Measurements from ENCODE around the gene FAM90A1. TPM values are rescaled to one million over a fixed set of nuclear protein-coding genes. Genes with fewer than 3 reads are reported as not detected.
"Not testable (repeated sequence)": the region's sequence is repeated elsewhere in the genome, so short reads cannot be mapped to it uniquely, and the experiment has no call there.

The FAM90A1 gene
- total RNA-seq, 1 experiment from 2014 or later: not detected

GRCh38 chr12:8233935-8234495, 6.6 kb upstream of the FAM90A1 start:
- not testable (repeated sequence) for ATAC-seq

GRCh38 chr12:8233300-8233855, 6.0 kb upstream of the FAM90A1 start:
- H3K9me2 ChIP-seq (replicated peaks; ENCODE audit: low read length); H3K4me3 ChIP-seq (ENCODE audit: low read length); H3F3A ChIP-seq (ENCODE audit: low read length, unreplicated experiment); H3K36me3 ChIP-seq (ENCODE audit: low read depth, low read length); H2AFZ ChIP-seq (ENCODE audit: low read length); H3K9me3 ChIP-seq (ENCODE audit: low read length); H3K4me2 ChIP-seq (ENCODE audit: low read length); H4K20me1 ChIP-seq (ENCODE audit: low read length); ATAC-seq; POLR2A ChIA-PET (ENCODE audit: unreplicated experiment); BruUV-seq (replicated peaks); intact Hi-C loops (cut with micrococcal nuclease); DNase-seq; H3K9ac ChIP-seq (ENCODE audit: low read length); H3K27me3 ChIP-seq (ENCODE audit: low read length); H3K27ac ChIP-seq (ENCODE audit: low read length); H3K4me1 ChIP-seq (ENCODE audit: insufficient read depth, low read length); H3K79me2 ChIP-seq (ENCODE audit: low read length); CTCF ChIA-PET: not testable (repeated sequence)

More at GRCh38 chr12:8233935-8234495, 6.6 kb upstream of the FAM90A1 start:
- H3K27ac ChIP-seq (ENCODE audit: low read length); BruUV-seq (replicated peaks); H3K4me1 ChIP-seq (ENCODE audit: insufficient read depth, low read length); CTCF ChIA-PET; DNase-seq; H3K9ac ChIP-seq (ENCODE audit: low read length); intact Hi-C loops (cut with micrococcal nuclease); H3K4me2 ChIP-seq (ENCODE audit: low read length); H2AFZ ChIP-seq (ENCODE audit: low read length); H3K4me3 ChIP-seq (ENCODE audit: low read length); H3F3A ChIP-seq (ENCODE audit: low read length, unreplicated experiment); H3K27me3 ChIP-seq (ENCODE audit: low read length); H3K36me3 ChIP-seq (ENCODE audit: low read depth, low read length); H3K9me3 ChIP-seq (ENCODE audit: low read length); H4K20me1 ChIP-seq (ENCODE audit: low read length); H3K9me2 ChIP-seq (replicated peaks; ENCODE audit: low read length); POLR2A ChIA-PET (ENCODE audit: unreplicated experiment); H3K79me2 ChIP-seq (ENCODE audit: low read length): not testable (repeated sequence)

DNA sequence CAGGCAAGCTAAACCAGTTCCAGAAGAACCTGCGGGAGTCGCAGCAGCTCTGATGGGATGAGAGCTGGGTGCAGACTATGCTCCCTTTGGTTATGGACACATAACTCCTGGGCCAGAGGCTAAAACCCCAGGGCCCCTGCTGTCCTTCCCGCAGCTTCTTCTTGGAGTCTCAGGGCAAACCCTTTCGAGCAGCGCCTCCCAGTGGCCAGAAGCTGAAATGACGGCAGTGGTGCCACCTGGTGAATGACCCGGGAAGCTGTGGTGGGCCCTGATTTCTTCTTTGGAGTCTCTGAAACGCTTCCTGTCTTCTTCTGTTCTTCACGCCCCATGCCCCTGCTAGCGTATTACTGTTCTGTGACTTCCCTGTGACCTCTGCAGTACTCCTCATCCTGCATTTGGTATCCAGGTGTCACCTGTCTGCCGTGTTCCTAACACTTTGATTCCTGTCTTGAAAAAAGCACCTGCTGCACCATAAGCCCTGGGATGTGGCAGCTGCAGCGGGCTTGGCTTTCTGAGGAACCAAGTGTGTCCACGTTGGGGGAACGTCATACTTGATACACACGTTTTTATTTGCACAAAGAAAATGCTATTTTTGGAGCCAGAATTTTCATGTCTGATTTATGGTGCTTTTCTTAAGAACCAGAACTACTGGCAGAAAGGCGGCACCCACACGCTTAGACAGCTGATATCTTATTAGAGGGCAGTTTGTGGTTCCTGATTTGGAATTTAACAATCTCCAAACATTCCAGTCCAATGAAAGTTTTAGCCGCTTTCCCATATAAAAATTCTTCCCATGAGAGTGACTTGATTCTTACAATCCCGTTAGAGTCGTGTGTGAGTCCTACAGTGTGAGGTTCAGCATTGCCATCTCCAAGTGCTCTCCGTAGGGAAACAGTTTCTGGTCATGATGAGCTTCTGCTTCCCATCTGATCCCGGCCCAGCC, 4.5 kb upstream of the FAM90A1 start:
- H3F3A ChIP-seq (ENCODE audit: low read length, unreplicated experiment); H2AFZ ChIP-seq (ENCODE audit: low read length); H3K79me2 ChIP-seq (ENCODE audit: low read length); H3K9ac ChIP-seq (ENCODE audit: low read length); H3K27me3 ChIP-seq (ENCODE audit: low read length); H3K27ac ChIP-seq (ENCODE audit: low read length); H3K9me3 ChIP-seq (ENCODE audit: low read length); H3K4me1 ChIP-seq (ENCODE audit: insufficient read depth, low read length); H3K9me2 ChIP-seq (replicated peaks; ENCODE audit: low read length); H3K36me3 ChIP-seq (ENCODE audit: low read depth, low read length); H3K4me2 ChIP-seq (ENCODE audit: low read length); intact Hi-C loops (cut with micrococcal nuclease); H3K4me3 ChIP-seq (ENCODE audit: low read length); BruUV-seq (replicated peaks); ATAC-seq; H4K20me1 ChIP-seq (ENCODE audit: low read length): not testable (repeated sequence)
- TF ChIP-seq, protein P1, sequence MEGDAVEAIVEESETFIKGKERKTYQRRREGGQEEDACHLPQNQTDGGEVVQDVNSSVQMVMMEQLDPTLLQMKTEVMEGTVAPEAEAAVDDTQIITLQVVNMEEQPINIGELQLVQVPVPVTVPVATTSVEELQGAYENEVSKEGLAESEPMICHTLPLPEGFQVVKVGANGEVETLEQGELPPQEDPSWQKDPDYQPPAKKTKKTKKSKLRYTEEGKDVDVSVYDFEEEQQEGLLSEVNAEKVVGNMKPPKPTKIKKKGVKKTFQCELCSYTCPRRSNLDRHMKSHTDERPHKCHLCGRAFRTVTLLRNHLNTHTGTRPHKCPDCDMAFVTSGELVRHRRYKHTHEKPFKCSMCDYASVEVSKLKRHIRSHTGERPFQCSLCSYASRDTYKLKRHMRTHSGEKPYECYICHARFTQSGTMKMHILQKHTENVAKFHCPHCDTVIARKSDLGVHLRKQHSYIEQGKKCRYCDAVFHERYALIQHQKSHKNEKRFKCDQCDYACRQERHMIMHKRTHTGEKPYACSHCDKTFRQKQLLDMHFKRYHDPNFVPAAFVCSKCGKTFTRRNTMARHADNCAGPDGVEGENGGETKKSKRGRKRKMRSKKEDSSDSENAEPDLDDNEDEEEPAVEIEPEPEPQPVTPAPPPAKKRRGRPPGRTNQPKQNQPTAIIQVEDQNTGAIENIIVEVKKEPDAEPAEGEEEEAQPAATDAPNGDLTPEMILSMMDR (conservative IDR thresholded peaks at IDR 0.05; ENCODE audit: low read depth, low read length): peak; percentile 70
- ChIA-PET CTCF (interaction anchor here (0.6 kb wide), 1 partner anchor 1161 kb away, joined by 4 read pairs; no protein-coding TSS in a partner anchor), POLR2A (ENCODE audit: unreplicated experiment) (interaction anchor here (0.6 kb wide), 1 partner anchor 186 kb away, joined by 3 read pairs; no protein-coding TSS in a partner anchor)
- DNase-seq: peak; percentile 55

DNA sequence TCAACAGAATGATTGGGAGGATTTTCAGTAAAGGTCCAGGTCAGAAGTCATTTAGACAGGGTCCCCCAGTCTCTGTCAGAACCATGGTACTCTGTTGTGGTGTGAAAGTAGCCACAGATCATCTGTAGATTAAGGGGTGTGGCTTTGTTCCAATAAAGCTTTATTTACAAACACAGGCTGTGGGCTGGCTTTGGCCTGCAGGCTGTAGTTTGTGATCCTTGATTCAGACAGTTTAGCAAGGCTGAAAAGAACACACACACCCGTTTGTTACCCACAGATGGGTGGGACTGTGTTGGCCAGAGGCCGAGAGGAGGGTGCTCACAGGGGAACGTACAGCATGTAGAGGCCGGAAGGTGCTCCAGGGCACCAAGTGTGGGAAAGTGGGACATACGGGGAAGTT, 3.6 kb upstream of the FAM90A1 start:
- H4K20me1 ChIP-seq (ENCODE audit: low read length); BruUV-seq (replicated peaks); DNase-seq; H2AFZ ChIP-seq (ENCODE audit: low read length); H3K27me3 ChIP-seq (ENCODE audit: low read length); H3K4me2 ChIP-seq (ENCODE audit: low read length); H3K27ac ChIP-seq (ENCODE audit: low read length); ATAC-seq; H3K36me3 ChIP-seq (ENCODE audit: low read depth, low read length); H3K4me3 ChIP-seq (ENCODE audit: low read length); H3K9me2 ChIP-seq (replicated peaks; ENCODE audit: low read length); H3K9ac ChIP-seq (ENCODE audit: low read length); H3K9me3 ChIP-seq (ENCODE audit: low read length); H3F3A ChIP-seq (ENCODE audit: low read length, unreplicated experiment); H3K4me1 ChIP-seq (ENCODE audit: insufficient read depth, low read length); intact Hi-C loops (cut with micrococcal nuclease); H3K79me2 ChIP-seq (ENCODE audit: low read length): not testable (repeated sequence)
- CTCF ChIA-PET: interaction anchor here (0.6 kb wide), 1 partner anchor 1160 kb away, joined by 4 read pairs; no protein-coding TSS in a partner anchor
- POLR2A ChIA-PET (ENCODE audit: unreplicated experiment): interaction anchor here (0.6 kb wide), 1 partner anchor 185 kb away, joined by 3 read pairs; no protein-coding TSS in a partner anchor

DNA sequence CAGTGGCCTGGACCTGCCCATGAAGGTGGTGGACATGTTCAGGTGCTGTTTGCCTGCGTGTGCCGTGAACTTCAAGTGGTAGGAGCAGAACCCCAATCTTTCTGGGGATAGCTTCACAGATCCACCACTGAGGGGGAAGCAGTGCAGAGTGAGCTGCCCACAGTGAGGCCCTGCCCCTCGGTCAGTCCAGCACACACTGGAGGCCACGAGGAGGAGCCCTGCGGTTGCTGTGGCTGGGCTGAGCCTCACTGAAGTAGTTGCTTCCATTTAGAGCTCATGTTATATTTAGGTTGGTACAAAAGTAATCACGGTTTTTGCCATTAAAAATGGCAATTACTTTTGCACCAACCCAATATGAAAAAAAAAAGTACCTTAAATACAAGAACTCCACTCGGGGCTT, 2.1 kb upstream of the FAM90A1 start:
- H3K9me3 ChIP-seq (ENCODE audit: low read length); H3K27ac ChIP-seq (ENCODE audit: low read length); H3K4me1 ChIP-seq (ENCODE audit: insufficient read depth, low read length); POLR2A ChIA-PET (ENCODE audit: unreplicated experiment); DNase-seq; H3K27me3 ChIP-seq (ENCODE audit: low read length); H4K20me1 ChIP-seq (ENCODE audit: low read length); H3K9me2 ChIP-seq (replicated peaks; ENCODE audit: low read length); H3F3A ChIP-seq (ENCODE audit: low read length, unreplicated experiment); H2AFZ ChIP-seq (ENCODE audit: low read length); H3K79me2 ChIP-seq (ENCODE audit: low read length); intact Hi-C loops (cut with micrococcal nuclease); H3K4me3 ChIP-seq (ENCODE audit: low read length); H3K4me2 ChIP-seq (ENCODE audit: low read length); H3K36me3 ChIP-seq (ENCODE audit: low read depth, low read length); H3K9ac ChIP-seq (ENCODE audit: low read length); CTCF ChIA-PET; ATAC-seq; BruUV-seq (replicated peaks): not testable (repeated sequence)

DNA sequence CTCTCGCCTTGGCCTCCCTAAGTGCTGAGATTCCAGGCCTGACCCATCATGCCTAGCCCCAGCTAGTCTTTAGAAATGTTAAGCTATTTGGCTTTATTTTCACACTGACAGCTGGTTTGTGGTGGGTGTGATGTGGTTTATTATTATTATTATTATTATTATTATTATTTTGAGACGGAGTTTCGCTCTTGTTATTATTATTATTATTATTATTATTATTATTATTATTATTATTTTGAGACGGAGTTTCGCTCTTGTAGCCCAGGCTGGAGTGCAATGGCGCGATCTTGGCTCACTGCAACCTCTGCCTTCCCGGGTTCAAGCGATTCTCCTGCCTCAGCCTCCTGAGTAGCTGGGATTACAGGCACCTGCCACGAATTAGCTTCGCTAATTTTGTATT, 1.2 kb upstream of the FAM90A1 start:
- H3K79me2 ChIP-seq (ENCODE audit: low read length); H2AFZ ChIP-seq (ENCODE audit: low read length); POLR2A ChIA-PET (ENCODE audit: unreplicated experiment); H3K9me3 ChIP-seq (ENCODE audit: low read length); H3F3A ChIP-seq (ENCODE audit: low read length, unreplicated experiment); BruUV-seq (replicated peaks); H3K4me3 ChIP-seq (ENCODE audit: low read length); intact Hi-C loops (cut with micrococcal nuclease); H3K27me3 ChIP-seq (ENCODE audit: low read length); H3K36me3 ChIP-seq (ENCODE audit: low read depth, low read length); H3K9me2 ChIP-seq (replicated peaks; ENCODE audit: low read length); H4K20me1 ChIP-seq (ENCODE audit: low read length); H3K27ac ChIP-seq (ENCODE audit: low read length); ATAC-seq; H3K4me1 ChIP-seq (ENCODE audit: insufficient read depth, low read length); CTCF ChIA-PET; H3K4me2 ChIP-seq (ENCODE audit: low read length); DNase-seq; H3K9ac ChIP-seq (ENCODE audit: low read length): not testable (repeated sequence)
